DMS153 treated with DMSO at 0.1 percent for 48 hours (cell line): Measurements from ENCODE around the gene TFCP2L1.
"Not testable (repeated sequence)": the region's sequence is repeated elsewhere in the genome, so short reads cannot be mapped to it uniquely, and the experiment has no call there.

Experiments
- DNase-seq: peaks from one replicate; lab custom pipeline; 2025; ENCODE audit not compliant: unreplicated experiment; lab: John Stamatoyannopoulos, UW

TFCP2L1 gene

GRCh38 chr2:121272596-121272995 lies 12.4 kb downstream of the TFCP2L1 start:
- no peak for DNase-seq

- not testable (repeated sequence) for DNase-seq
Observed at GRCh38 chr2:121269436-121269835, 15.6 kb downstream of the TFCP2L1 start.

GRCh38 chr2:121266543-121267106 lies 18.4 kb downstream of the TFCP2L1 start:
- no peak for DNase-seq

GRCh38 chr2:121263996-121264715 lies 20.8 kb downstream of the TFCP2L1 start:
- DNase-seq, result no peak

- peak; percentile 81 for DNase-seq
Observed at GRCh38 chr2:121260370-121261154, 24.4 kb downstream of the TFCP2L1 start.

- no peak for DNase-seq
Observed at GRCh38 chr2:121258051-121258450, 27.0 kb downstream of the TFCP2L1 start.

- no peak for DNase-seq
Observed at GRCh38 chr2:121257480-121257840, 27.5 kb downstream of the TFCP2L1 start.

GRCh38 chr2:121256720-121257479 lies 28.1 kb downstream of the TFCP2L1 start:
- DNase-seq, result no peak

- DNase-seq, result no peak
Observed at GRCh38 chr2:121255358-121255757, 29.6 kb downstream of the TFCP2L1 start.

GRCh38 chr2:121254748-121255147 lies 30.3 kb downstream of the TFCP2L1 start:
- DNase-seq, result peak; percentile 49

- no peak for DNase-seq
Observed at GRCh38 chr2:121253674-121254240, 31.2 kb downstream of the TFCP2L1 start.

GRCh38 chr2:121253021-121253673 lies 31.9 kb downstream of the TFCP2L1 start:
- no peak for DNase-seq

- DNase-seq, result no peak
Observed at GRCh38 chr2:121251497-121251896, 33.5 kb downstream of the TFCP2L1 start.

- no peak for DNase-seq
Observed at GRCh38 chr2:121248766-121249343, 36.1 kb downstream of the TFCP2L1 start.

GRCh38 chr2:121247971-121248370 lies 37.0 kb downstream of the TFCP2L1 start:
- no peak for DNase-seq

GRCh38 chr2:121247534-121247933 lies 37.5 kb downstream of the TFCP2L1 start:
- DNase-seq, result no peak

- DNase-seq, result no peak
Observed at GRCh38 chr2:121246704-121247255, 38.2 kb downstream of the TFCP2L1 start.

- no peak for DNase-seq
Observed at GRCh38 chr2:121245913-121246312, 39.1 kb downstream of the TFCP2L1 start.

- DNase-seq, result no peak
Observed at GRCh38 chr2:121245120-121245820, 39.7 kb downstream of the TFCP2L1 start.
